COLO668 (cell line): ENCODE results near the gene SH3GLB2.

Experiments used
- DNase-seq: peaks from one replicate; lab custom pipeline; 2025; ENCODE audit not compliant: unreplicated experiment; lab: John Stamatoyannopoulos, UW

SH3GLB2 gene

DNA sequence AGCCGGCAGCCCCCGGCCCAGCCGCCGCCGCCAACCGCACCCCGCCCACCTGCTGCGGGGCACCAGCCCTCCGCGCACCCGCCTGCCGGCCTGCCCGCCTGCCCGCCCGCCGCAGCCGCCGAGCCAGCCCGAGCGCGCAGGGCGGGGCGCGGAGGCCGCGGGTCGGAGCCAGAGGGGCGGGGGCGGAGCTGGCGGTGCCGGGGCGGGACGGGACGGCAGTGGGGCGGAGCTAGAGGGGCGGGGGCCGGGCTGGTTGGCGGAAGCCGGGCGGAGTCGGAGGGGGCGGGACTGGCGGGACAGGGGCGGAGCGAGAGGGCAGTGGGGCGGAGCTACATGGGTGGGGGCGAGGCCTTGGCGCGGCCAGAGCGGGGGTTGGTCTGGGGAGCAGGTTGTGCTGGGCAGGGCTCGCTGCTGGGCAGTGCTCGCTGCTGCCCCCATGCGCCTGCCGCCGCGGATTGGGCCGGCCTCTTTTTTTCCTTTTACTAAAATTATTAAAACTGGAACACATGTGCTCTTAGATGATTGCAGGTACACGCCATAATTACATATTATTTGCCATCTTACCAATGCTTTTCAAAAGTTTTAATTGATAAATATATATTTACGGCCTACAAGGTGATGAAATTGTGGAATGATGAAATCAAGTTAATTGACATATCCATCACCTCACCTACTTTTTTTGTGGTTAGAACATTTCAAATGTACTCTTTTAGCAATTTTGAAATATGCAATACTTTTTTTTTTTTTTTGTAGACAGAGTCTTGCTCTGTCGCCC lies at the start of gene SH3GLB2:
SH3GLB2 (minus strand) TSS at position 140 of the 775 bp plus-strand sequence. CDS start 177 bp downstream, outside the sequence.
- peak; percentile 89 for DNase-seq

DNA sequence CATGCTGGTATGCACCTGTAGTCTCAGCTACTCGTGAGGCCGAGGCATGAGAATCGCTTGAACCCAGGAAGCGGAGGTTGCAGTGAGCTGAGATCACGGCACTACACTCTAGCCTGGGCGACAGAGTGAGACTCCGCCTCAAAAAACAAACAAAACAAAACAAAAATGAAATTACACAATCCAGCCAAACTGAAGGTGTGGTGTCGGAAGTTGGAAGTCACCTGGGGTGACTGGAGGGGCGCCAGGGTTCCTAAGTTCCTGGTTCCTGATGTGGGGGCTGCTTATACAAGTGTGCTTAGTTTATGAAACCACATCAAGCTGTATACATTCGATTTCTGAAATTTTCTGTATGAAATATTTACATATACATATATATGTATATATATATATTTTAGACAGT lies 49.1 kb upstream of the SH3GLB2 start:
- DNase-seq = no peak

DNA sequence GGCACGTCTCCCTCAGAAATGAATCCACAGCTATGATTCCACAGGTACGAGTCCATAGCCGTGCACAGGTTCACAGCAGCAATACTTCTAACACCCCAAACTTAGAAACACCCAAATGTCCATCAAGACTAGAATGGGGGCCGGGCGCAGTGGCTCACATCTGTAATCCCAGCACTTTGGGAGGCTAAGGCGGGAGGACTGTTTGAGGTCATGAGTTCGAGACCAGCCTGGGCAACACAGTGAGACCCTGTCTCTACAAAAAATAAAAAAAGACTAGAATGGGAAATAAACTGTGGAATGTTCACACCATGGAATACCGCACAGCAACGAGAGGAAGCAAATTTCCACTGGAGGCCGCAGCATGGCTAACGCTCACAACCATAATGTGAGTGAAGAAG lies 48.5 kb upstream of the SH3GLB2 start:
- DNase-seq = no peak

DNA sequence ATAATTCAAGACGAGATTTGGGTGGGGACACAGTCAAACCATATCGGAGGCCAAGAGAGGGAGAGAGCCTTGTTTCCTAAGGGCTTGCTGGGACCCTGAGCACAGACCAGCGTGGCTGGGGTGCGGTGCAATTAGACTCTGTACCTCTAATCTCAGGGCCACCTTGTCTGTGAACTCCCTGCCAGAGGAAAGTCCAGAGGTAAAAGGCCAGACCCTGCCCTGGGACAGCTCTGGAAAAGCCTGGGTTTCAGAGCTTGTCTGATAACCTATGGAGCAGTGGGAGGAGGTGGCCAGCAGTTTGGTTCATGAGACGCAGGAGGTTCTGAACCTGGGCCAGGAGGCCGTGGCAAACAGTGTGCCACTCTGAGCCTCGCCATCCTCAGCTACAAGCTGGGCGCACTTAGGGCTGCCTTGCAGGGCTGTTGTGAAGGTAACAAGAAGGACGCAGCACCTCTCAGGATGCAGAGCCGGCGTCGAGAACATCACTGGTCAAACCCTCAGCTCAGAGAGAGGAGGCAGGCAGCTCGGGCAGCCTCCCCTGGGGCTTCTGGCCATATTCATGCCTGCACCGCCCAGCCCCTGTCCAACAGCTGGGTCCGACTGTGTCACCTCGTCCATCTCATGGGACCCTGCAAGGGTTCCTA lies 48.0 kb upstream of the SH3GLB2 start:
- DNase-seq = no peak

DNA sequence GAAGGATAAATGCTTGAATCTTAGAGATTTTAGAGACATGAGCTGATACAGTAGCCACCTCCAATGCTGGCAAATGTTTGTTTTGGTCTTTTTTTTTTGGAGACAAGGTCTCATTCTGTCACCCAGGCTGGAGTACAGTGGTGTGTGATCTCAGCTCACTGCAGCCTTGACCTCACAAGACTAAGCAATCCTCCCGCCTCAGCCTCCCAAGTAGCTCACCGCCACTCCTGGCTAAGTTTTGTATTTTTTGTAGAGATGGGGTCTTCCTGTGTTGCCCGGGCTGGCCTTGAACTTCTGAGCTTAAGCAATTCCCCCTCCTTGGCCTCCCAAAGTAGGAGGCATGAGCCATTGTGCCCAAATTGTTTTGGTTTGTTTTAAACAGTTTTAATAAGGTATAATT lies 46.0 kb upstream of the SH3GLB2 start:
- DNase-seq = no peak

DNA sequence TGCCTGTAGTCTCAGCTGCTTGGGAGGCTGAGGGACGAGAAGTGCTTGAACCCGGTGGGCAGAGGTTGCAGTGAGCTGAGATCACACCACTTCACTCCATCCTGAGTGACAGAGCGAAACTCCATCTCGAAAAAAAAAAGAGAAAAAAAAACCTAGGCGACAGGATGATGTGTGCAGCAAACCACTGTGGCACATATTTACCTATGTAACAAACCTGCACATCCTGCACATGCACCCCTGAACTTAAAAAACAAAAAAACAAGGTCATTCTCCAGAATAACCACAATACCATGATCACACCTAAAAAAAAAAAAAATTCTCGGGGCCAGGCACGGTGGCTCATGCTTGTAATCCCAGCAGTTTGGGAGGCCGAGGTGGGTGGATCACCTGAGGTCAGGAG lies 45.3 kb upstream of the SH3GLB2 start:
- no peak for DNase-seq

DNA sequence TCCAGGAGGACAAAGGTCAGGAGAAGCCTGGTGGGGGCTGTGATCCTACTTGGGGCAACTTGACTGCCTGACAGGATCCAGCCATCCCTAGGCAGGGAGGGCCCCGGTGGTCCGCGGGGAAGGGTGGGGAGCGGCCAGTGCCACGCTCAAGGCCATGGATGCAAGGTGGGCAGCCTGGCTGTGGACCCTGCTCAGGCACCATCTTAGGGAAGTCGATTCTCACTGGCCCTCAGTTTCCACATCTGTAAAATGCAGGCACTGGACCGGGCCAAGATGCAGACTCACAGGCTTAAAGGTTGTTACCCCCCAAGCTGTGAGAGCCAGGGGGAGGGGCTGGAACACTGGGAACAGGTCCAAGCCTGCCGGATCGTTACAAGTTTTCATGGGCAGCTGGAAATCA lies 44.0 kb upstream of the SH3GLB2 start:
- no peak for DNase-seq

DNA sequence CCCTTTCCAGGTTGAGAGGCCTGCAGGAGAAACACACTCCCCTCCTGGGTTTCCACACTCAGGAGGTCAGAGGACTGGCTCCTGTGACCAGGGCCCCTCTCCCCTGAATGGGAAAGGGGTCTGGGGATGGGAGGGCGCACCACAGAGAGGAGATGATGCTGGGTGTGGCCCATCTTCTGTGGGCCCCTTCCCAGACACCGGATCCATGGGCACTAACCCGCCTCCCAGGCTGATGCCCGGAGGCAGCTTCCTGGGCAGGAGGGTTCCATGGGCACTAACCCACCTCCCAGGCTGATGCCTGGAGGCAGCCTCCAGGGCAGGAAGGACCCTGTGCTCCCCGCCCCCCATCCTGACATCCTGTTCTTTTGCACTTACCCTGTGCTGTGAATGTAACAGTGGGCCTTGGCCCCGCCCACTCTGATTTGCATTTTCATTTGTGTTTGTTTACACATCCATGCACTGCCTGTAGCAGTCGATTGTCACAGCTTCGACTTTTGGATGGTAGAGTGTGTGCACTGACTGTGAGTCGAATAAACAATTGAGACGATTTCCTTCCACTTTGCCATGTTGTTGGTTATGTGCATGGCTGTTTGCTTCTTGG lies 43.5 kb upstream of the SH3GLB2 start:
- peak; percentile 9 for DNase-seq

DNA sequence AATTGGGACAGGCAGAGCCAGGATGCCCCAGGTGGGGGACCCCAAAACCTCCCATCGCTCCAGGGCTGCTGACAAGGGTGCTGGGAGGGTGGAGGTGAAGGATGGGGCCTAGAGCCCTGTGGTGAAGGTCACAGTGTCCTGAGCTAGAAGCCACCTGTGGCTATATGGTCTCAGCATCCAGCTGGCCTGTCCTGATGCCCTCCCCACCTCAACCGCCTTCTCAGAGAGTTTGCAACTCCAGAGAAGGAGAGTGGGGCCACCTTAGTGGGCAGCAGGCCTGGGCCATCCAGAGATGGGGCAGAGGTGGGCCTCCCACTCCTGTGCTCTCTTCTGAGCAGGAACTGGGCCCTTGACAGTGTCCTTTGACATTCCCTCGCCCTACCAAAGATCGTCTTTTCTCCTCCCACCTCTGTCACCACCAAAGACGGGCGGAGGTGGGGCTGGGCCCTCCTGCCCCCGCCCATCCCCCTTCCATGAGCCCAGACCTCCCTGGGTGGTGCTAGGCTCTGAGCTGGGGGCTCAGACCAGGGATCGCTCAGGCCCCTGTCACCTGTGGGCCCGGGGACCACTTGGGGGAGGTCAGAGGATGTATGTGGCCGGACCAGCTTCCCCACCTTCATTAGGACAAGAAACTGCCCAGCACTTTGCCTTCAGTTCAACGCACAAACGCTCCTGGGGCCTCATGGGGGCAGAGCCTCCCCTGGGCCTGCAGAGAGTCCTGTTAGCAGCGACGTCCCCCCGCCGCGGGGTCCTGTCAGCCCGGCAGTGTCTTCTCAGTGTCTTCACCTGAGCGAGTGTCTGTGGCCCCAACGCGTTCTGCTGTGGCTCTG lies 42.8 kb upstream of the SH3GLB2 start:
- DNase-seq = no peak

DNA sequence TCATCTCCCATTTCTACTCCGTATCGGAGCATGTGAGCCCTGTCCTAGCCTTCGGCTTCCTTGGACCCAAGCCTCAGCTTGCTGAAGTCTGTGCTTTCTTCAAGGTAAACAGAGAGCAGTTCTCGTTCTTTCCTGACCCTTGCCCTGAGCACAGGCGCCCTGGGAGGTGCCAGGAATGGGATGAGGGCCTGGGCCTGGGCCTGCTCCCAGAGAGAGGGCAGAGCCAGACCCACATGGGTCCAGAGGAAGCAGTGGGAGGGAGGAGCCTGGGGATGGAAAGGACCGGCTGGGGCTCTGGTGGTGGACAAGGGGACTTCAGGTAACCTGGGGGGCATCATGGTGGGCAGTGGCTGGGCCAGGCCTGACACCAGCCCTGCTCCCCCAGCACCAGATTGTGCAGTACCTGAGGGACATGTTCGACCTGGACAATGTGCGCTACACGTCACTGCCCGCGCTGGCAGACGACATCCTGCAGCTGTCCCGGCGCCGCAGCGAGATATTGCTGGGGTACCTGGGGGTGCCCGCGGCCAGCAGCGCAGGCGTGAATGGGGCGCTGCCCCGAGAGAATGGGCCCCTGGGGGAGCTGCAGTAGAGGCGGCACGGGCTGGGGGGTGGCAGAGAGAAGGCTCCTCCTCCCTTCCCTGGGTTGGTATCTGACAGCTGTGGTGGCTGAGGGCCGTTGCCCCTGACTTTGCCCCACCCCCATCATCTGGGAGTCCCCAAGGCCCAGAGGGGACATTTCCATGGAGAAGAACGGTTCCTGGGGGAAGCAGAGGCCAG lies 41.9 kb upstream of the SH3GLB2 start:
- DNase-seq = no peak

DNA sequence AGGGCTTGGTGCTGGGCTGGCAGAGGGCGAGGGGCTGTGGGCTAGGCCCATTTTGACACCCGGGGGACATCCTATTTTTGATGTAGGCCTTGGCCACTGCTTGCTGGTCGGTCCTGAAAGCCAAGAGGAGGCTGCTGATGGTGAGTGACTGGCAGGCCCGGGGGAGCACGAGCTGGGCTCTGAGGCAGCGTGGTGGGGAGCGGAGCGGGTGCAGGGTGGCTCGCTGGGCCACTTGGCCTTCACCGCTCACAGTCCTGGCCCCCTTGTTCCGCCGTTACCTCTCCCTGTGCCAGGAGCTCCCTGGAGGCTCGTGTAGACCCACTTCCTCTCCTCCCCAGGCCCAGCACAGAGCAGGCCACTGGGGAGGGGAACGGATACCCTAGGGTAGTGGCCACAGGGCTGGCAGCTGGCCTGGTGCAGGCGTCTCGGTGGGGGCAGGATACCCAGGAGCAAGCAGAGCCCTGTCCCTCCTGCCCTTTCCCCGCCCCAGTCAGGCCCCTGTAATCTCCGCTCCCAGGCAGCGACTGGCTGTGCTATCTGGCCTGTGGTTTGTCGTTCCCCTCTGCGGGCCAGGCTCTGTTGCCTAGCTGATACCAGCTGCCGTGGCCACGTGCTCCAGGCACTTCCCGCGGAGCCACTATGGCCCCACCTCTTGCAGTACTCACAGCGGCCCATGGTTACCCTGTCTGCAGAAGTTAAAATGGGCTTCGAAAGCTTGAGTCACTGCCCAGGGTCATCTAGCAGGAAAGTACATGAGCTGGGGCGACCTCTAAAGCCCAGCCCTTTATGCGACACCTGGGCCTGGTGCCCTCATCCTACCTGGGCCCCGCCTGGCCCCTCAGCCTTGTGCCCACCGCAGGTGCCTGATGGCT lies 41.1 kb upstream of the SH3GLB2 start:
- no peak for DNase-seq

DNA sequence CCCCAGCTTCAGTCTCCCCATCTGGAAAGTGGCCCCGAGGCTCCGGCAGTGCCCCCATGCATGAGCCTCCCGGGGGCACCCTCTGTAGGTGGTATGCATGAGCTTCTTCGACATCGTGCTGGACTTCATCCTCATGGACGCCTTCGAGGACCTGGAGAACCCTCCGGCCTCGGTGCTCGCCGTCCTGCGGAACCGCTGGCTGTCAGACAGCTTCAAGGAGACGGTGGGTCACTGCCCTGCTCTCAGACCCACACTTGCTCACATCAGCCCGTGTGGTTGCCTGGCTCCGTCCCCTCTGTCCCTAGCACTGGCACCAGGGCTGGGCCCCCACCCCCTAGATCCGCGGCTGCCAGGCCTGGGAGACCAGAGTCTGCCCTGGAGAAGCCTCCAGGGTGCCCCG lies 40.0 kb upstream of the SH3GLB2 start:
- no peak for DNase-seq

DNA sequence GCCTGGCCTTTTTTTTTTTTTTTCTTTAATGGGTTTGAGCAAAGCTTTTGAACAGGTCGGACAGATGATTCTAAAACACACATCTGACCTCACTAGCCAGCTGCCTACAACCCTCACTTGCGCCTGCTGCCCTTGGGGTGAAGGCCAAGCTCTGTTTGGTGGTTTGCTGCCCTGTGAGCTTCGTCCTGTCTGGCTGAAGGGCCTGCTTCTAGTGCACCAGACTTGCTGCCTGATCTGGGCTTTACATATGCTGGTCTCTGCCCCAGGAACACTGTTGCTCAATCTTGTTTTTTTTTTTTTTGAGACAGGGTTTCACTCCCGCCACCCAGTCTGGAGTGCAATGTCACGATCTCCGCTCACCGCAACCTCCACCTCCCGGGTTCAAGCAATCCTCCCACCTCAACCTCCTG lies 36.4 kb upstream of the SH3GLB2 start:
- DNase-seq = no peak

DNA sequence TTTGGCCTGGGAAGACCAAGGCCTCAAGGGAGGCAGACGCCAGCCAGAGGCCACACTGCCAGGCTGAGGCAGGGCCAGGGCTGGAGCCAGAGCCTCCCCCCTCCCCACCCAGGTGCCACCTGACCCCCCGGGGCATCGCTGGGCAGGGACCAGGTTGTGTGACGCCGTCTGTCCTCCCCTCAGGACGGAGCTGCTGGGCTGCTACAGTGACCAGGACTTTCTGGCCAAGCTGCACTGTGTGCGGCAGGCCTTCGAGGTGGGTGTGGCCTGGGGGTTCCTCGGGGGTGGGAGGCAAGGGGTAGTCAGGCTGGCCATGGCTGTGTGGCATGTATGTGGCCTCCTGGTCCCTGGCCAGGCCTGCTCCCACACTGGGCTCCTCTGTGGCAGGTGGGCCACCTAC lies 34.9 kb upstream of the SH3GLB2 start:
- no peak for DNase-seq

DNA sequence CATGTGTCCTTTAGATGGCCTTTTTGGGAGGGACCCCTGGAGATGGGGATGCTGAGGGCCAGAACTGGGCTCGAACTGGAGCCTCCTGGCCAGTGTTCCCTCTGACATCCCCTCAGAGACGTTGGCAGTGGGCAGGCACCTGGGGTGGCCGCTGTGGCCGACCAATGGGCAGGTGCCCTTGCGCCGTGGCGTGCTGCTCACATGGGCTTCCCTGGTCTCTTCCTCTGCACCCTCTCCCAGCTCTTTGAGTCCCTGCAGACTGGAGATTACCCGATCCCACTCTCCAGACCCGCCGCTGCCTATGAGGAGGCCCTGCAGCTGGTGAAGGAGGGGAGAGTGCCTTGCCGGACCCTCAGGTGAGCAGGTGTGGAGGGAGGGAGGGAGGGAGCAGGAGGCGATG lies 32.9 kb upstream of the SH3GLB2 start:
- no peak for DNase-seq

DNA sequence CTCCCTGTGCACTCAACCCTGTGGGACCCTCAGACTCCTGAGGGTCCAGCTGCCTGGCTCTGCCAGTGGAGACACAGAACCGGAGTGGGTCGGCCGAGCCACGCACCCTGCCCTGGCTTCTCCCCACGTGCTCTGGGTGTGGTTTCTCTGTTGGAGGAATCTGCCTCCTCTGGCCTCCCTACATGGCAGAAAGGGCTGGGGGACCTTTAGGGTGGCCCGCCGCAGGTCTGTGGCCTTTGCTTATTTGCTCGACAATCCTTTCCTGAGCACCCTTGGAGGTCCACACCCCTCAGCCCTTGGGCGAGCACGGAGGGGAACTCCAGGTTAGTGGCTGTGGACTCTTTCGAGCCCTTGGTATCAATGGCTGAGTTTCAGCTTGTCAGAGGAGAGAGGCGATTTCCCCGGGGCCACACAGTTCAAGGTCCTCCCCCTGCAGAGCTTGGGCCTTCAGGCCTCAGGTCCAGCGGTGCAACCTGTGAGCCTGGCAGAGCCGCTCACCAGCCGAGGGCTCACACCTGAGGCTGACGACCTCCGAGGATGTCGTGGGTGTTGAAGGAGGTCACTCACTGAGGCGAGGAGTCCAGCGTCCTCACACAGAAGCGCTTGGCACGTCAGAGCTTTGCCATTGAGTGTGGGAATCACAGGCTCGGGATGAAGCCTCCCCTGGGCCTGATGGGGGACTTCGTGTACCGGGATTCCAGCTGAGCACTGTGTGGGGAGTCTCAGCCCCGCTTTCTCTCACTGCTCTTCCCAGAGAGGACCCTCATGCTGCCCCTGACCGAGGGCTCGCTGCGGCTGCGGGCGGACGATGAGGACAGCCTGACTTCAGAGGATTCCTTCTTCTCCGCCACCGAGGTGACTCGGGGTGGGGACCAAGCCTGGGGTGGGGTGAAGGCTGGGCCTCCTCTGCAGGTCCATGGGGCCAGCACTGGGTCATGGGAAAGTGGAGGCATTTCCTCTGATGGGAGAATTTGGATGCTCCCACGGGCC lies 32.0 kb upstream of the SH3GLB2 start:
- DNase-seq = no peak

DNA sequence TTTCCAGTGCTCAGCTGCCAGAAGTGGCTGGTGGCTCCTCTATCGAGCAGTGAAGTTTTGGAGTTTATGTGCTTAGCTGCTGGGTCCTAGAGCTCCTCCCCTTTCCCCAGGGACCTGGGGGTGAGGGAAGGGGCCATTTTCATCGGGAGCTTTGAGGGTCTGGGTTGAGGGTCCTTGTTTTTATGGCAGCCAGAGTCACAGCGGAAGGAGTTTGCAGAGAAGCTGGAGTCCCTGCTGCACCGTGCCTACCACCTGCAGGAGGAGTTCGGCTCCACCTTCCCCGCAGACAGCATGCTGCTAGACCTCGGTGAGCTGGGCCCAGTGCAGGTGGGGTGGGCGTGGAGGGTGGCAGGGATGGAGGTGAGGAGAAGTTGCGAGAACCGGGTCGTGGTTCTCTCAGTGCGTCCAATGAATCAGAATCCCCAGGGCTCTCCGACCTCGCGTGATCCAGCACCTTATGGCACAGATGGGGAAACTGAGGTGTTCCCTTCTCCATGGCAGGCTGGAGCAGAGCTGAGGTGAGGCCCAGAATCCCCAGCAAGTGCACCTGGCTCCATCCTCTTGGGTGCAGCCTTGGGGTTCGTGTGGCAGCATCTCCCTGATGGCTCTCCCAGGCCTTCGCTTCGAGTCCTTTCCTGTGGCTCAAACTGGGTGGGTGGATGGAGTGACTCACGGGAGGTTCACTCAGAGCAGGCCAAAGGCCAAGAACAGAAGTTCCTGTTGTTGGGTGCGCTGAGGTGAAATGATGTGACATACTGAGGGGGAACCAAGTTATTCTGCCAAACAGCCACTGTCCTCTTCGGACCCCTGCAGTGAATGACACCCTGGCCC lies 31.0 kb upstream of the SH3GLB2 start:
- DNase-seq = no peak
